8988T (cell line): ENCODE data around the gene NDUFV2.
A peak's percentile ranks its signal among the peaks of the same experiment; 100 is the strongest.

Source experiments
- DNase-seq: peaks from one replicate; pipeline ENCODE4 v3.0.0; 2011

Gene NDUFV2

DNA sequence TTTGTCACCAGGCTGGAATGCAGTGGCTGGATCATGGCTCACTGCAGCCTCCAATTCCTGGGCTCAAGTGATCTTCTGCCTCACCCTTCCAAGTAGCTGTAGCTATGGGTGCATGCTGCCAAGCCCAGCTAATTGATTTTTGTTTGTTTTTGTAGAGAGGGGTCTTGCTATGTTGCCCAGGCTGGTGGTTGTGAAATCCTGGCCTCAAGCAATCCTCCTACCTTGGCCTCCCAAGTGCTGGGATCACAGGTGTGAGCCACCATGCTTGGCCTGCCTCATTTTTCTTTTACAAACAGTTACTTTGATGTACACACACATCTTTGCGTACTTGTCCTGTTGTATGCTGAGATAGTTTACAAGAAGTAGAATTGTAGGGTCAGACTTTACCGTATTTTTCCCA is 21.0 kb downstream of the NDUFV2 start:
- no peak for DNase-seq

DNA sequence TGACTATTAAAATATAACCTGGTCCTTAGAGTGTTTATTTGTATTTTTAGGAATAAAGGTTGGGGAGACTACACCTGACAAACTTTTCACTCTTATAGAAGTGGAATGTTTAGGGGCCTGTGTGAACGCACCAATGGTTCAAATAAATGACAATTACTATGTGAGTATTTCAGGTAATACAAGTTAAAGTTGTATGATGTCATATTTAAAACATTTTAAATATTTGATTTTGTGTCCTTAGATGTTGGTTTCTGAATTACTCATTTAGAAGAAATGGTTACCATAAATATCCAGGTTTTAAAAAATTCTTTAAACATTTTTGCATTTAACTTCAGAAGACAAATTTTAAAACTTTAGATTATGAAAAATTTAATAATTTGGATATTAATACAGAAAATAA is 22.3 kb downstream of the NDUFV2 start:
- DNase-seq = no peak

DNA sequence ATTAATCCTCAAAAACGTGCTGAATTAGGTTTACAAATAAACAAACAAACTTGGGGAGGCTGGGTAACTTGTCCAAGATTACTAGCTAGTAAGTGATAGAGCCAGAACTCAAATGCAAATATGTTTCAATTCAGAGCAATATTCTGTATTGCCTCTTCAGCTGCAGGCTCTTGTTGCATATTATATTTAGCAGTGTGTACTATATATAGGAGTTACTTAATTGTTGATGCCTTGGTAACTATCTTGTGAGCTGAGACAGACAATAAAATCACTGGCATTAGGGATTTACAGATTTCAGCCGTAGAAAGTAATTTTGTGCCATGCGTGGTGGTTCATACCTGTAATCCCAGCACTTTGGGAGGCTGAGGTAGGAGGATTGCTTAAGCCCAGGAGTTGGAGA is 23.8 kb downstream of the NDUFV2 start:
- no peak for DNase-seq

DNA sequence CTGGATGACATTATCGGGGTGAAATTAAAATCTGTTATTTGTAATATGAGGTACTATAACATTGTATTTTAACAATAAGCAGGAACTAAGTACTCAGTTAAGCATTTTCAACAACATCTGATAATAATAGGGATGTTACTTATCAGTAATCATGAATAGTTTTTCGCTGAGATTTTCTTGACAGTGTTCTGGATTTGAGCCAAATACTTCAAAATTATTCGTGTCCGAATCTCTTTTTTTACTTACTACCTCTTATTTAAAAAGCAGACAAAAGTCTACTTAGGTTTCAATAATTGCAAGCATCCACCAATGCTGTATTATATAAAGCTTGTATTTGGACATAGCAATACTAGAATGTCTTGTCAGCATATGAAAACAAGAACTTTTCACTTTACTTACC is 27.7 kb downstream of the NDUFV2 start:
- no peak for DNase-seq

DNA sequence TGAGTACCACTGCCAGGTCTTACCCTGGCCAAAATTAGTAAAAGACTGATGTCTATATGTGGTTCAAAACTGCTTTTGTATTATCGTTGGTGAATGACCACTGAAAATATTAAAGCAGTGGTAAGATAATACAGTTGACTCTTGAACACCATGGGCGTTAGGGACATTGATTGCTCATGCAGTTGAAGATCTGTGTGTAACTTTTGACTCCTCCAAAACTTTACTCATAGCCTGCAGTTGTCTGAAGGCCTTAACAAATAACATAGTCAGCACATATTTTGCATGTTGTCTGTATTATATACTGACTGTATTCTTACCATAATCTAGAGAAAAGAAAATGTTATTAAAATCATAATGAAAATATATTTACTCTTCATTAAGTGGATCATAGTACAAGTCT is 28.3 kb downstream of the NDUFV2 start:
- DNase-seq = no peak

DNA sequence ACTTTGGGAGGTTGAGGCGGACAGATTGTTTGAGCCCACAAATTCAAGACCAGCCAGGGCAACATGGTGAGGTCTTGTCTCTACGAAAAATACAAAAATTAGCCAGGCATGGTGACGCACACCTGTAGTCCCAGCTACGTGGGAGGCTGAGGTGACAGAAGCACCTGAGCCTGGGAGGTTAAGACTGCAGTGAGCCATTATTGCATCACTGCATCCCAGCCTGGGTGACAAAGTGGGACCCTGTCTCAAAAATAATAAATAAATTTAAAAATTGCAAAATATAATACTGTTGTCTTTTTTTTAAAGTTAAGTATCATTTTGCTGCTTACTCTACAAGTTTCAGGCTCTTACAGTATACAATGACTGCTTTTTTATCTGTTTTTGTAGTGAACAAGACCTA is 30.1 kb downstream of the NDUFV2 start:
- DNase-seq = no peak

DNA sequence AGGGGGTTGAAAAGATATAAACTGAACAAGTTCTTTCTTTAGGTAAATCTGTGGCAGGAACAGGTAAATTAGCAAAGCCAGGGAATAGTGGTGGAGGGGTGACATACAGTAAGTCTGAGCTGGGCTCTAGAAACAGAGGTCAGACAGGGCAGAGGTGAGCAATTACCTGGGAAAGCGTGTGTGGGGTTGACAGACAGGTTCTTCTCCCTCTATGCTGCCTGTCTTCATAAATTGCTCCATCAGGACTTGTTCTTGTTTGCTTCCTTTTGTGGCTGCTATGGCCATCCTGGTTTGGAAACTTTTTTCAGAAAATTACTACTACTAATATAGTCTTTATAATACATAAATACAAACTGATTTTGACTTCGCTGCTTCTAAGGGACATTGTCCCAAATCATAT is 30.7 kb downstream of the NDUFV2 start:
- no peak for DNase-seq

DNA sequence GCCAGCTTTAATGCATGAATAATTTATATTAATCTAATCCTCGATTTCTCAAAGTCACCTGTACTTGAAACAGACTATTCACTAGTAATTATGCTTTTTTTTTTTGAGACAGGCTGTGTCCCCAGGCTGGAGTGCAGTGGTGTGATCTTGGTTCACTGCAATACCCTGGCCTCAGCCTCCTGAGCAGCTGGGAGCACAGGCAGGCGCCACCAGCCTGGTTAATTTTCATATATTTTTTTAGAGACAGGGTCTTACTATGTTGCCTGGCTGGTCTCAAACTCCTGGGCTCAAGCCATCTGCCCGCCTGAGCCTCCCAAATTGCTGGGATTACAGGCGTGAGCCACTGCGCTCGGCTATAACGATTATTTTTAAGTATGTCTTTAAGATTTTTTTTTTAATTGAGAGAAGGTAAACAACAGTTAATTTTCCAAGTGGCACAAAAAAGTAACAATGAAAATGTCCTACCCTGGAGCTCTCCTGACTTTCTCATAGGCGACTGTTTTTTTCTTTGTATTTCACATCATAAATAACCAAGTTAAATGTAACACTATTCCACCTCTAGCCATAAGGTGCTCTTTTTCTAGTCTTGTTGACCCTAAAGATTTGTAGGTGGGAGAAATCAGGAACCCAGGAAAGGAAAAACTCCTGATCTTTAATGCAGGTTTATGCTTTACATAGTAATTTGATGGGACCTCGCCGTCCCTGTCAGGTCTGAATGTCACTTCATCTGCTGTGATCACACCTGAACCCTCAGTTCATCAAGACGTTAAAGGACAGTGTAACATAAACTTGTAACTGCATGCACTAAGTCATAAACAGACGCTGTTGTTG is 32.8 kb downstream of the NDUFV2 start:
- no peak for DNase-seq

DNA sequence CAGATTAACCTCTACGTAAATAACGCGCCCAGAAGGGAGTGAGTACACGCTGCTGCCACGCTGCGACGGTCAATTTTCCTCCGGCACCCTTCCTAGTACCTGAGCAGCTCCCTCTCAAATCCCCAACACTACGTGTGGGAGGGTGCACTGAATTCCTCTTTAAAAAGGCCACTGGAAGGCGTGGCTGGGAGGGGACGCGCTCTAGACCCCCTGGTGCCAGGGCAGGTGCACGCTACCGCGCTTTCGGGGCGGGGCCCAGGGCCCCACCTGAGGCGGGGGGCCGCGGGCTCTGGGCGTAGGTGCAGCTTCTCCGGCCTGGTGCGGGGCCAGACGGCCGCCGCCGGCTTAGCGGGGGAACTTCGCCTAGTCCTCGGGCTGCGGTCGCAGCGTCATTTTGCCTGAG is 33.4 kb downstream of the NDUFV2 start:
- peak; percentile 42 for DNase-seq

DNA sequence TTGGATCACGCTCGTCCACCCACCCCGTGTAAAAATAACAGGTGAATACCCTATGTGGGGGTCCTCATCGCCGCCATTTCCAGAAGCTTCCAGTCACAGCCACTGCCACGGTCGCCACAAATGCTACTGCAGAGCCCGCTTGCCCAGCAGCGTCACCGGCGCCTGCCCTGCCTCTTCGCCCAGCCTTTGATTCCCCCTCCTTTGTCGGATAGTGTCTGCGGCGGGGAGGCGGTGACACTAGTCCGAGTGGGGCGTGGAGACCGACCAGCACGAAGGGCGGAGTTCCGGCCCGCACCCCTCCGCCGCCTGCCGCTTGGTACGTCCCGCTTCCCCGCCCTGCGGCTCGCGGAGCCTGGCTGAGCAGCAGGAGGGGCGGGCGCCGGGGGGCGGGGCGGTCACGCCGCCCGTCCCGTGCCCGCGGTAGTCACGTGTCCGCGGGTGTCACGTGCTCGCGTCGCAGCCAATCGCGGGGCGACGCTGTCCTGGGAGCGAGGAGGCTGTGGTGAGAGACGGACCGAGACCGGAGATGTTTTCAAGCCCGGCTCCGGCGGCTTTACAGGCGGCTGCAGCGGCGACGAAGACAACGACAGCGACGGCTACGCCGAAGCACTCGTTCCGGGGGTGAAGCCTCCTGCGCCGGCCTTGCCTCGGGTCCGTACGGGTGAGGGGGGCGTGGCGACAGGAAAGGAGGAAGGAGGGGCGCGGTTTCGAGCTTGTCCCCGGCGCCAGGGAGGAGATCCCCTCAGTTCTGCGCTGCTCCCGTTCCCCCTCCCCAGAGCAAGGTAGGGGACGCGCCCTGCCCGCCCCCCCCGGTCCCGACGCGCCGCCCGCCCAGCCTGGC is 34.0 kb downstream of the NDUFV2 start, which contains the start of gene ANKRD12:
TSS of gene ANKRD12 (plus strand) at position 467 of the 841 bp plus-strand sequence. CDS start 45,652 bp downstream, outside the sequence.
- peak; percentile 98 for DNase-seq

DNA sequence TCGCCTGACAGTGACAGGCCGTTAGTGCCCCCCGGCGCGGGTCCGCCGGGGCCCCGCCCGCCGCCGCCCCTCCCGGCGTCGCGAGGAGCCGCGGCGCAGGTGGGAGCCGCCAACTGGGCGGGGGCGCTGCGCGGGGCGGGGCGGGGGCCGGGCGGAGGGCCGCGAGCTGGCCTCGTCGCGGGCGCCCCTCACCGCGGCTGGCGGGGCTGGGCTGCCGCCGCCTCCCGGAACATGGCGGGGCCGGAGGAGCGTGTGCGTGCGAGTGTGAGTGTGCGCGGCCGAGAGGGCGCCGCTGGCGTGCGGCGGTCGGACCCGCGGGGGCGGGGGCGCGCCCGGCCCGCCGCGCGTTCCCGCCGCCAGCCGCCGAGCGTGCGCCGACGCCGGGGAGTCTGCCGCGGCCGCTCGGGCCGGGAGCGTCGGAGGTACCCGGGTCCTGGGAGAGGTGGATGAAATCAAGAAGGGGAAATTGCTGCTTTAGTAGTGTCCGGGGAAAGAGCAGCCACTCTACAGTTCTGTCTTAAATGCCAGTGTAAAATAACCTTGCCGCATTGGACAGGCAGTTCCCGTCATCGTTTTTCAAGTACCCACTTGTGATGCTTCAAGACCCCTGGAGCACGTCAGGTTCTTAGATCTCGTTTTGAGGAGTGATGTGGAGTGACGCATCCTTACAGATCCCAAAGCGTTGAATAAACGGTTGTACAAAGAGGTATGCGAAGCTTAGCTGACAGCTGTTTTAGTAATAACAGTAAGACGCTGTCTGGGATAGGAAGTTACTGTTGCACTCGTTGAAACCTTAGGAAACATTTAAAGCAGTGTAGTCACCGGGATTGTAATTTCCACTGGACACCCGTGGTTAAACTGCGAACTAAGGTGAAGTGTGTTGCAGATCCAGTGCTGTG is 34.9 kb downstream of the NDUFV2 start:
- peak; percentile 65 for DNase-seq

DNA sequence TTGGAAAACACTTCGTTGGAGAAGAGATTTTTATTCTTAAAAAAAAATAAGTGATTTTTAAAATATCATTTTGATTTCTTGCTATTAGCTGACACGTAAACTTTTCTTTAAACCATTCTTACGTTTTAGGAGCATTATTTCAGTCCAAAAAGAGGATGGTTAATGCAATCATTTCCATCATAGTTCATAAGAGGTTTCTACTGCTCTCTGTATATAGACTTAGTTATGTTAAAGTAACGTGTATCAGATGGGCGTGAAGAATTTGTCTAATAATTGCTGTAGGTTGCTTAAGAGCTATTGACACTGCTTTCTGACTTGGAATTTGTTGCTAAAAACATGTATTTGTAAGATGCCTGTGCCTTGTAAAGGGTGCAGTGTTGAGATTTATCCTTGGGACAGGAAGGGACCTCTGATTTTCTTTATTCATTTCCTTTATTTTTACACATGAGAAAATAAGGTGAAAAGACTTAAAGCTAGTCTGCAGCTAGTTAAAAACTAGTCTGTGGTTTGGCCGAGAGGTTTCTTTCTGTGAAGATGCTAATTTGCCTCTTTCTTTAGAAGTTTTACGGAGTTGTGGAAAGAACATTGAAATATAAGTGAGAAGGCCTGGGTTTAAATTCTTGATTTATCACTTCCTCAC is 37.0 kb downstream of the NDUFV2 start:
- no peak for DNase-seq

DNA sequence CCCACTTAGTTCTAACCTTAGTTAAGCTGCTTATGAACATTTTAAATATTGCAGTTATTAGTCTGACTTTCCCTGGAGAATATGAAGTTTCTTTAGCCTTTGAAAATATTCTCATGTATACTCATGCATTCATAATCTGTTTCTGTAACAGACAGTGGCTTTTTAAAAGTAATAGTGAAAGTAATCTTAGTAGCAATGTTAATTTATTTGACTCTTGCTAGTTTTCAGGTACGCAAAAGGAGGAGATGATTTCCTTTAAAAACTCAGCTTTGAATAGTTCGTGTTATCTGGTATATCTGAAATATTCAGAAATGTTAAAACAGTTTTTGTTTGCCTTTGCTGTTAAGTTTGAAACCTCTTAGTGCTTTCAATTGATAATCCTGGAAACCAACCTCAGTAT is 37.9 kb downstream of the NDUFV2 start:
- DNase-seq = no peak

DNA sequence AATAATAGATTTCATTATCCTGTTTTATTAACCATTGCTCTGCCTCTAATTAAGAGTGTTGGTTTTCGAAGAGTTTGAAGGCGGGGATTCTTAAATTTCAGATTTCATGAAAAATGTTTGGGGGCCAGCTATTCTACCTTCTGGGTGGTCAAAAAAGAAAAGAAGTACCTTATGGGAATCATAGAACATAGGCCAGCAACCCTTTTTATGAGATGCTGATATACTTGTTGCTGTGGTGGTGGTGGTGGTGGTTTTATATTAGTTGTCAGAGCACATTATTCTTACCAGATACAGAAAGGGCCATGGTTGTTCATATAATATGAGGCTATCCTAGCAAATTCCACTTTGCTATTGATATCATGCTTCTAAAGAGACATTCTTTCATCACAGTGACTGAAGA is 38.5 kb downstream of the NDUFV2 start:
- no peak for DNase-seq

DNA sequence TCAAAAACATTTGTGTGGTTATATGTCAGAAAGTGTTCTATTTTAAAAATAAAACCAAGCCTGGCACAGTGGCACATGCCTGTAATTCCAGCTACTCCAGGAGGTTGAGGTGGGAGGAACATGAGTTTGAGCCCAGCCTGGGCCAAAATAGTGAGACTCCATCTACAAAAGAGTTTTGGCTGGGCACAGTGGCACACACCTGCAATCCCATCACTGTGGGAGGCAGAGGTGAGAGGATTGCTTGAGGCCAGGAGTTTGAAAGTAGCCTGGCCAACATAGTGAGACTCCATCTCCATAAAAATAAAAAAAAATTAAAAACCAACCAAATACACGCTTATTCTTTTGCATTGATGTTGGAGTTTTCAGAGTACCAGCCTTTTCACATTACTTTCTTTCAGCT is 43.7 kb downstream of the NDUFV2 start:
- DNase-seq = no peak

DNA sequence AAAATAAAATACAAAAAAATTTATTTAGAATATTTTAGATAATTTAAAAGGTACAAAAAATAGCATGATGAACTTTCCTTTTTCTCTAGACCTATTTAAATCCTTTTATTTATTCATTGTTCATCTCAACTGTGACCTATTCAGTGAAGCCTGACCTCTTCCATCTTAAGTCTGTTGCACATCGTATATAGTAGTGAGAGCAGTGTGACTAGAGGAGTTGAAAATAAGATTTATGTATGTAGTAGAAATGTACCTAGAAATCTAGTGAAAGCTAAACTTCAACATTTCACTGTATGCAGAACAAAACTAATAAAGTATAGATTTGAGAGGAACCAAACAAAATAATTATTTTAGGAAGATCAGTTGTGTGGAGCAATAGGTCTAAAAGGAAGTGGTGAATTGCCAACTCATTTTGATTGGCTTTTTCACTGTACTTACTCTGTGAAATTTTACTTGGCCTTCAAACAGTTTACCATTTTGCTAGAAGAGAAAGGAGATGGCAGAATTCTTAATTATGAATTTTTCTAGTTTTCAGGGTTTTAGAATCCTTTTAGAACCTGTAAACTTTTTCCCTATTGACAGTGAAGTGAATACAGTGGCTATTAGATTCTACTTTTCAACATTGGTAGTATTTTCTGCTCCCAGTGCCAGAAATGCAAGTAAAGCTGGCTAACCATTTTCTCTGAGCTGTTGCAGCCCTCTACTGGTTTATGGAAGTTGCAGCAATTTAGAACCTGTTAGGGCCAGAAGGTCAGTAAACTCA is 45.1 kb downstream of the NDUFV2 start:
- DNase-seq = no peak

DNA sequence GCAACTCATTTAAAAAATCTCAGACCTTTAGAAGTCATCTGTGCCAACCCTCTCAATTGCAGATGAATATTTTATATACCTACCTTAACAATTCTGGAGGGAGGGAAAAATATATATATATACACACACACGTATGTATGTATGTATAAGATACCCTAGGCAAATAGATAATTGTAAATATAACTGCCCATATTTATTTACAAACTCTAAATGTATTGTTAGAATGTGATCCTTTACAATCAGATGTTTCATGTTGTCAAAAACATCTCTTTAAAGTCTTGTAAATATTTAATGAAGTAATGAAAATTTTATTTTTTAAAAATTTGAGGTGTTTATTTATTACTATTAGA is 45.7 kb downstream of the NDUFV2 start:
- no peak for DNase-seq

DNA sequence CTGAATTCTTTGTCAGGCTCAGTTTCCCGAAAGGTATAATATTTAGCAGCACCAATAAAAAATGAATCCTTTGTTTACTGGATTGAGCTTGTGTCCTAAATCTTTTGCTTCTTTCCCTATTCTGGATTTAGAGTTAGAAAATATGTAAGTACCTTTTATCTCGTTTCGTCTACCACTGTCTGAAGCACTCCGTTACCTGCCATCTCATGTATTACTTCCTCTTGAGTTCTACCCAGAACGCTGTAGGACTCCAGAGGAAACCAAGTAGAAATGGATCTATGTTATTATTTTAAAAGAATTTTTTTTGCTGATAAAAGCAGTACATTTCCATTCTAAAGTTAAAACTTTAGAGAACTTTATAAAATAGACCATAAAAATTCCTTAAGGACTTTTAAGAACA is 47.6 kb downstream of the NDUFV2 start:
- no peak for DNase-seq

DNA sequence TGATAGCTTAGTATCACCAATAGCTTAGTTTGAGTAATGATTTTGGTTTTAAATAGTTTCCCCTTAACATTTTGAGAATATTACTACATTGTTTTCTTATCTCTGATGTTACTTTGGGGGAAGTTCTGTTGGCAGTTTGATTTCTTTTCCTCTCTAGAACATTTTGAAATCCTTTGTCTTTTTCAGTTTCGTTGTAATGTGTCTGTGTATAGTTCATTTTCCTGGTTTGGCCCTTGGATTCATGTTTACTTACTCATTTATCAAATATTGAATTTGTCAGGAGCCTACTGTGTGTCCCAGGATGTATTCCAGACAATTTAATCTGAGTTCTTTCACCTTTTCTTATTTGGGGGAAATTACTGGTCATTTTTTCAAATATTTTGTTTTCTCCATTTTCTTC is 50.8 kb downstream of the NDUFV2 start:
- no peak for DNase-seq

DNA sequence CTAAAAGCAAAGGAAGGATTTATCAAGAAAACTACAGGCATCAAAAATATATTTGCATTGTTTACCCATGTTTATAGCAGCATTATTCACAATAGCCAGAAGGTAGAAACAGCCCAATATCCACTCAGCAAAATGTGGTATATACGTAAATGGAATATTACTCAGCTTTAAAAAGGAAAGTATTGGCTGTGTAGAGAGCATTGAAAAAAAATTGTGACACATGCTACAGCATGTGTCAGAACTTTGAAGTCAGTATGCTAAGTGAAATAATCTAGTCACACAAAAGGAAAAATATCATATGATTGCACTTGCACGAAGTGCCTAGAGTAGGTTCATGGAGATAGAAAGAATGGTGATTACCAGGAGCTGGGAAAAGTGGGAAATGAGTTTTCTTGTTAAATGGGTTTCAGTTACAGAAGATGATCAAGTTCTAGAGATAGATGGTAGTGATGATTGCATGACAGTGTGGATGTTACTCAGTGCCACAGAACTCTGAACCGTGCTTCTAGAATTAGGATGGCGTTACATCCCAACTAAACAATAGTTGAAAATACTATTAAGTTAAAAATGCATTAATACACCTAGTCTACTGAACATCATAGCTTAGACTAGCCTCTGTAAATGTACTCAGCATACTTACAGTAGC is 54.2 kb downstream of the NDUFV2 start:
- DNase-seq = no peak

DNA sequence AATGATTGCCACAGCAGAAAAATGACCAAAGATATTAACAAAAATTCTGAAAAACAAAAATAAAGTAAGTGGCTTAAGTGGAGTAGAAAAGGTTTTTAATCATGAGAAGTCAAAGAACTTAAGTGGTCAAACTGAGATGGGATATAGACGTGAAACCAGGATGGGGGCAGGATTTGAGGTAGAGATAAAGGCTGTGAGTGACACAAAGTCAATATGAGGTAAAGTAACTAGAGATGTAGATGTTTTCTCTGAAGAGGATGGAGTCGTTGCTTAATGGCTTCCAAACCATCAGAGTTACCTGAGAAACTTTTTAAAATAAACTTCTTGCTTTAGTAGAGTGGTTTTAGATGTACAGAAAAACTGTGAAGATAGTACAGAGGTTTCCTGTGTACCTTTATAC is 55.3 kb downstream of the NDUFV2 start:
- no peak for DNase-seq
